Measurements from ENCODE around the gene WDR75. TPM values are rescaled to one million over a fixed set of nuclear protein-coding genes. Genes with fewer than 3 reads are reported as not detected.

The WDR75 gene
- total and polyA plus RNA-seq, 9 of the 15 experiments (the other 6 are each of a cell fraction or from before 2014, with no cell fraction given): 50.9 to 111 (median 76.4) TPM

DNA sequence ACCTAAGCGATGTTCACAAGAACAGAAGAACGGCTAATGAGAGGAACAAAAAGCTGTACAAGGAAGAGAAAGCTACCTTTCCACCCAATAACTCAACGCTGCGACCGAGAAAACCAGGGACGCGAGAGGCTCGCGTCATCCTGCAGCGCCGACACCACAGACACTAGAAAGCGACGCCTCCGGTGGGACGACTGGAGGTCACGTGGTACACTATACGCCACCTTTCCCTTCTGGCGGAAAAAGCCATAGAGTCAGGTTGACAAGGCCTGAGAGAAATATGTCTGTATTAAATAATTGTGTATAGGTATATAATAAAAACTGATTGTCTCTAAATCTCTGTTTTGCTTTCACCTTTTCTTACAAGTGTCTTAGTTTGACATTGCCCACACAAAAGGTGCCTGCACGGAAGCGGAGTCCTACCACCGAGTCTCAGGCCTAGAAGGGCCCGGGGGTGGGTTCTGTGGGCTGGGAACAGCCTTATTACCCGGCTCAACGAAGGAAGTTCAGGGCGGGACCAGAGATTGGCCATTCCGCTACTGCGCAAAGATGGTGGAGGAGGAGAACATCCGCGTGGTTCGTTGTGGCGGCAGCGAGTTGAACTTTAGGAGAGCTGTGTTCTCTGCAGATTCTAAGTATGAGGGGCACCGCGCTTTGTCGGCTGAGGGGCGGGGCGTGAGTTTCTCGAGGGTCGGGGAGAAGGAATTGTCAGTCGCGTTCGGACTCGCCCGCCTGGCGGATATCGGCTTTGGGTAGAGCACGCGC lies at the start of gene WDR75 (continued):
- no peak for TF ChIP-seq RFX5 (IDR thresholded peaks at IDR 0.05; ENCODE audit: low read depth, low read length)
- TF ChIP-seq, protein P1, sequence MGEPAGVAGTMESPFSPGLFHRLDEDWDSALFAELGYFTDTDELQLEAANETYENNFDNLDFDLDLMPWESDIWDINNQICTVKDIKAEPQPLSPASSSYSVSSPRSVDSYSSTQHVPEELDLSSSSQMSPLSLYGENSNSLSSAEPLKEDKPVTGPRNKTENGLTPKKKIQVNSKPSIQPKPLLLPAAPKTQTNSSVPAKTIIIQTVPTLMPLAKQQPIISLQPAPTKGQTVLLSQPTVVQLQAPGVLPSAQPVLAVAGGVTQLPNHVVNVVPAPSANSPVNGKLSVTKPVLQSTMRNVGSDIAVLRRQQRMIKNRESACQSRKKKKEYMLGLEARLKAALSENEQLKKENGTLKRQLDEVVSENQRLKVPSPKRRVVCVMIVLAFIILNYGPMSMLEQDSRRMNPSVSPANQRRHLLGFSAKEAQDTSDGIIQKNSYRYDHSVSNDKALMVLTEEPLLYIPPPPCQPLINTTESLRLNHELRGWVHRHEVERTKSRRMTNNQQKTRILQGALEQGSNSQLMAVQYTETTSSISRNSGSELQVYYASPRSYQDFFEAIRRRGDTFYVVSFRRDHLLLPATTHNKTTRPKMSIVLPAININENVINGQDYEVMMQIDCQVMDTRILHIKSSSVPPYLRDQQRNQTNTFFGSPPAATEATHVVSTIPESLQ (CRISPR knock-in tag; IDR thresholded peaks at IDR 0.05): no peak; the same call in 1 of the 2 replicates
- peak; percentile 74; the same call in 1 of the 2 replicates for TF ChIP-seq LCOR (CRISPR knock-in tag; IDR thresholded peaks at IDR 0.05)
- TF ChIP-seq ZNF41 (CRISPR knock-in tag; conservative IDR thresholded peaks at IDR 0.05): no peak
- no peak for TF ChIP-seq CTBP1 (IDR thresholded peaks at IDR 0.05; ENCODE audit: borderline replicate concordance)
- TF ChIP-seq EP300 (IDR thresholded peaks at IDR 0.05; ENCODE audit: low read length): peak; percentile 43
- TF ChIP-seq TGIF2 (CRISPR knock-in tag; IDR thresholded peaks at IDR 0.05): no peak
- TF ChIP-seq ATF7 (IDR thresholded peaks at IDR 0.05): peak; percentile 71
- TF ChIP-seq, protein P2, sequence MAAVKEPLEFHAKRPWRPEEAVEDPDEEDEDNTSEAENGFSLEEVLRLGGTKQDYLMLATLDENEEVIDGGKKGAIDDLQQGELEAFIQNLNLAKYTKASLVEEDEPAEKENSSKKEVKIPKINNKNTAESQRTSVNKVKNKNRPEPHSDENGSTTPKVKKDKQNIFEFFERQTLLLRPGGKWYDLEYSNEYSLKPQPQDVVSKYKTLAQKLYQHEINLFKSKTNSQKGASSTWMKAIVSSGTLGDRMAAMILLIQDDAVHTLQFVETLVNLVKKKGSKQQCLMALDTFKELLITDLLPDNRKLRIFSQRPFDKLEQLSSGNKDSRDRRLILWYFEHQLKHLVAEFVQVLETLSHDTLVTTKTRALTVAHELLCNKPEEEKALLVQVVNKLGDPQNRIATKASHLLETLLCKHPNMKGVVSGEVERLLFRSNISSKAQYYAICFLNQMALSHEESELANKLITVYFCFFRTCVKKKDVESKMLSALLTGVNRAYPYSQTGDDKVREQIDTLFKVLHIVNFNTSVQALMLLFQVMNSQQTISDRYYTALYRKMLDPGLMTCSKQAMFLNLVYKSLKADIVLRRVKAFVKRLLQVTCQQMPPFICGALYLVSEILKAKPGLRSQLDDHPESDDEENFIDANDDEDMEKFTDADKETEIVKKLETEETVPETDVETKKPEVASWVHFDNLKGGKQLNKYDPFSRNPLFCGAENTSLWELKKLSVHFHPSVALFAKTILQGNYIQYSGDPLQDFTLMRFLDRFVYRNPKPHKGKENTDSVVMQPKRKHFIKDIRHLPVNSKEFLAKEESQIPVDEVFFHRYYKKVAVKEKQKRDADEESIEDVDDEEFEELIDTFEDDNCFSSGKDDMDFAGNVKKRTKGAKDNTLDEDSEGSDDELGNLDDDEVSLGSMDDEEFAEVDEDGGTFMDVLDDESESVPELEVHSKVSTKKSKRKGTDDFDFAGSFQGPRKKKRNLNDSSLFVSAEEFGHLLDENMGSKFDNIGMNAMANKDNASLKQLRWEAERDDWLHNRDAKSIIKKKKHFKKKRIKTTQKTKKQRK (IDR thresholded peaks at IDR 0.05; ENCODE audit: borderline replicate concordance, low read depth, low read length): no peak
- TF ChIP-seq HOXB6 (CRISPR knock-in tag; IDR thresholded peaks at IDR 0.05; ENCODE audit: borderline replicate concordance): no peak
- no peak for TF ChIP-seq ZEB2 (IDR thresholded peaks at IDR 0.05)
- no peak for TF ChIP-seq NR2F6 (CRISPR knock-in tag; IDR thresholded peaks at IDR 0.05)
- TF ChIP-seq ZBTB7A (IDR thresholded peaks at IDR 0.05; ENCODE audit: borderline replicate concordance, control insufficient read depth, low read depth, low read length): no peak
- TF ChIP-seq RFX7 (CRISPR knock-in tag; IDR thresholded peaks at IDR 0.05): no peak
